GM19240 (cell line): ENCODE measurements around the gene ATP2A1.
"Not testable (repeated sequence)": the region's sequence is repeated elsewhere in the genome, so short reads cannot be mapped to it uniquely, and the experiment has no call there.

Source experiments
- DNase-seq: peaks from one replicate; pipeline ENCODE4 v3.0.0; 2011; ENCODE audit warnings: low spot score; ENCODE audit not compliant: insufficient read length

ATP2A1 gene

GRCh38 chr16:28881565-28881964 is 3.3 kb downstream of the ATP2A1 start:
- DNase-seq = not testable (repeated sequence)

- DNase-seq = no peak
Observed at GRCh38 chr16:28882551-28883160, 4.4 kb downstream of the ATP2A1 start.

DNA sequence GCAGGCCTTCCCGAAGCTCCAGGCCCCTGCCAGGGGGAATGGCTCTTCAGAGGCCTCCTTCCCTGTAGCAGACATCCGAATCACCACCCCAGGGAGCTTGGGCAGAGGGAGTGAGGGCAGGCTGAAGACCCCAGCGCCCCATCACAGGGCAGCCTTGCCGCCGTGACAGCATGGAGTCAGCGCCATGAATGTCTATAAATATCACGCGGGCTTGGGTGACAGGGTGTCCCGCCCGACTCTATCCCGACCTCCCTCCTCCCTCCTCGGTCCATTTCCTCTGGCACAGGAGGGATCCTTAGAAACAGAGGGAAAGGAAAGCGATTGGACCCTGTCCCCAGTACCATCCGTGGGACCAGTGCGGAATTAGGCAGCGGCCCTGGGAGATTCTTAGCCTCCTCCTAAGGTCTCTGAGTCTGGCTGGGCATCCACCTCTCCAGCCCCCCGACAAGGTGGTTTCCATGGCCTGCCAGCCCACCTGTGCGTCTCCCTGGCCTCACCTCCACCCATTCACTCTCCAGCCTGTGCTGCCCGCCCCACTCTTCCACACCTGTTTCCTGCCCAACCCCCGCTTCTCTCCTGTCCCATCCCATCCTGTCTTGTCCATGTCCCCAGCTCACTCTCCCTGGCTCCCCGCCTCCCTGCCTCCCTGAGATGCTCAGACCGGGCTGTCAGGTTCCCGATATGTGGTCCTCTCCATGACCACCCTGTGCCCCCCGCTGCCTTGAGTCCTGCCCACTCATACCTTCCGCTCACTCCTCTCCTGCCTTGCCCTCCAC is 5.1 kb downstream of the ATP2A1 start:
- no peak for DNase-seq

DNA sequence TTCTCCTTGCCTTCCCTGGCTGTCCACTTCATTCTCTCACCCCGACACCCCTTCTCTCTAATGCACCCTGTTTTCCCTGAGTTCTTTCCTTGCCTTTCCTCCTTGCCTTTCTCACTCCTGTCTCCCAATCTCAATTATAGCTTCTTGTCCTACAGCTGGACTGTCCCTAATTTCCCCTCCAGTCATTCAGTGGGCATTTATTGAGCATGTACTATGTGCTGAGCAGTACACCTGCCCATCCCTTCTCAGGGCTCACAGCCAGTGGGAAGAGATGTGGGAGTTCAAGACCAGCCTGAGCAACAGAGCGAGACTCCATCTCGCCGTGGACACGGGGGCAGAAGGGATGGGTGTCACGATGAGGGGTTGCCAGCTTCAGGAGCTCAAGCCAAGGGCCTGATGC is 5.8 kb downstream of the ATP2A1 start:
- no peak for DNase-seq

DNA sequence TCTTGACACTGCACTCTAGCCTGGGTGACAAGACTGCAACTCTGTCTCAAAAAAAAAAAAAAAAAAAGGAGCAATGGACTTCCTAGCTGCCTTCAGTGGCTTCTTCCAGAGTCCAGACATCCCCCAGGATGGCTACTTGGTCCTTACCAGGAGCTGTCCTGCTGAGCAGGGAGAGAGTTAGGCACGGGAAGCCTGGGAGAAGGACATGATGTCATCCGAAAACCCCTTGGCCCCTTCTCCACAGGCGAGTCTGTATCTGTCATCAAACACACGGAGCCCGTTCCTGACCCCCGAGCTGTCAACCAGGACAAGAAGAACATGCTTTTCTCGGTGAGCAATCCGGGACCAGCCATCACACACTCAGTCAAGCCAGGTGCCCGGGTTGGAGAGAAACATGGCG is 8.7 kb downstream of the ATP2A1 start:
- DNase-seq = no peak

GRCh38 chr16:28890355-28890754 is 12.1 kb downstream of the ATP2A1 start:
- DNase-seq = not testable (repeated sequence)

GRCh38 chr16:28891964-28892890 is 13.9 kb downstream of the ATP2A1 start:
- DNase-seq = no peak

DNA sequence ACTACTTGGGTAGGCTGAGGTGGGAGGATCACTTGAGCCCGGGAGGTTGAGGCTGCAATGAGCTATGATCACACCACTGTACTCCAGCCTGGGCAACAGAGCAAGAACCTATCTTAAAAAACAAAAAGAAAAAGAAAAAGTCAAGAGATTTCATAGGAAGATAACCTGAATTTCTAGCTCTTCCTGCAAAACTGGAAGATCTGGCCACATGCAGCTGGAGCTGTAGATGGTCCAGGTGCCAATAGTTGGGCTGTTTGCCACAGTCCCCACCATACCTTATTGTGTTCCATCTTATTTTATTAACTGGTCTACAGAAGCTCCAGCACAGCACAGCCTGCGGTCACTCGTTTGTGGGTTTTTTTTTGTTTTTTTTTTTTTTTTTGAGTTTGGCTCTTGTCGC is 15.0 kb downstream of the ATP2A1 start:
- no peak for DNase-seq

GRCh38 chr16:28895609-28896008 is 17.3 kb downstream of the ATP2A1 start:
- DNase-seq = no peak

DNA sequence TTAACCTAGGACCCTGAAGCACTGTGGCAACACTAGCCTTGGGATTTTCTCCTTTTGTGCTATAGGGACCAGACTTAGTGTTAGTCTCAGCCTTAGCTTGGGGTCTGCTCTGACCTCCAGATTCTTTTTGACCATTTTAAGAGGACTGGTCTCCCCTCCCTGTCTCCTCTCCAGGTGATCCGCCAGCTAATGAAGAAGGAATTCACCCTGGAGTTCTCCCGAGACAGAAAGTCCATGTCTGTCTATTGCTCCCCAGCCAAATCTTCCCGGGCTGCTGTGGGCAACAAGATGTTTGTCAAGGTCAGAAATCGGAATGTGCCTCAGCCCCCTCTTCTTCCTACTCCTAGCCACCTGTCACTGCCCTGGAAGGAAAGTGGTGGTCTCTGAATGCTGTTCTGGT is 19.5 kb downstream of the ATP2A1 start:
- DNase-seq = no peak

- no peak for DNase-seq
Observed at GRCh38 chr16:28898266-28898665, 20.0 kb downstream of the ATP2A1 start.

DNA sequence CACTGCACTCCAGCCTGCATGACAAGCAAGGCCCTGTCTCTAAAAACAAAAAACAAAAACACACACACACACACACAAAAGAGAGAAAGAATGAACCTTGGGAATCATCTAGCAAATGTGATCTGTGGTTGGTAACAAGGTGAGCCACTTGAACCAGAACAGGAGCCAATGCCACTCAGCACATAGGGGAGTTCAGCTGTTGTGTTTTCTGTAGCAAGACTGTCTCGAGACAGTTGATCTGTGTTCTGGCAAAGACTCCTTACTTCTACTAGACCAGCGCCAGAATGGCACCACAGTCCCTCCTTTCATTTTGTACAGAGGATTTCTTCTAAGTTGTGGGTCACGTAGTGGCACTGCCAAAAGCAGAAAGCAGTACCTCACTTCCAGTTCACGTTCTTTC is 20.7 kb downstream of the ATP2A1 start:
- no peak for DNase-seq

GRCh38 chr16:28899882-28900590 is 21.7 kb downstream of the ATP2A1 start:
- DNase-seq = no peak

DNA sequence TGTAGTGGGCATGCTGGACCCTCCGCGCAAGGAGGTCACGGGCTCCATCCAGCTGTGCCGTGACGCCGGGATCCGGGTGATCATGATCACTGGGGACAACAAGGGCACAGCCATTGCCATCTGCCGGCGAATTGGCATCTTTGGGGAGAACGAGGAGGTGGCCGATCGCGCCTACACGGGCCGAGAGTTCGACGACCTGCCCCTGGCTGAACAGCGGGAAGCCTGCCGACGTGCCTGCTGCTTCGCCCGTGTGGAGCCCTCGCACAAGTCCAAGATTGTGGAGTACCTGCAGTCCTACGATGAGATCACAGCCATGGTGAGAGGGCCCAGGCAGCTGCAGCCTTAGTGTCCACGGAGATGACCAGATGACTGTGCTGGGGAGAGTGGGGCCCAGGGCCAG is 22.3 kb downstream of the ATP2A1 start:
- no peak for DNase-seq

DNA sequence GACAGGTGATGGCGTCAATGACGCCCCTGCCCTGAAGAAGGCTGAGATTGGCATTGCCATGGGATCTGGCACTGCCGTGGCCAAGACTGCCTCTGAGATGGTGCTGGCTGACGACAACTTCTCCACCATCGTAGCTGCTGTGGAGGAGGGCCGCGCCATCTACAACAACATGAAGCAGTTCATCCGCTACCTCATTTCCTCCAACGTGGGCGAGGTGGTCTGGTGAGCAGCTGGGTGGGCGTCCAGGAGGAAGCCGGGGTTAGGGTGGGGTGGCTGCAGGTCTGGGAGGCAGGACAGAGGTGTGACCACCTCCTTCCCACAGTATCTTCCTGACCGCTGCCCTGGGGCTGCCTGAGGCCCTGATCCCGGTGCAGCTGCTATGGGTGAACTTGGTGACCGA is 23.6 kb downstream of the ATP2A1 start:
- no peak for DNase-seq

DNA sequence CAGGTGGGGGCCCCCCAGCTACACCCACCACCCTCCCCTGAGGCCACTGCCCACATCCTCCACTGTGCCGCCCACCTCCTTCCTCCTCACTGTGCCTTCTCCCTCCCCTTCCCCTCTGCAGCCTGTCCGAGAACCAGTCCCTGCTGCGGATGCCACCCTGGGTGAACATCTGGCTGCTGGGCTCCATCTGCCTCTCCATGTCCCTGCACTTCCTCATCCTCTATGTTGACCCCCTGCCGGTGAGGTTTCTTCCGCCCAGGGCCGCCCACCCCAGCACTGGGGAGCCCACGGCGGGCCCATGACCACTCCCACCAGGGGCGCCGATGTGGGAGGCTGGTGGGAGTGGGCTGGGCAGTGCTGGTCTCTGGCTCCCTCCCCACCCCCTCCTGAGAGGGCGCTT is 24.6 kb downstream of the ATP2A1 start:
- no peak for DNase-seq

DNA sequence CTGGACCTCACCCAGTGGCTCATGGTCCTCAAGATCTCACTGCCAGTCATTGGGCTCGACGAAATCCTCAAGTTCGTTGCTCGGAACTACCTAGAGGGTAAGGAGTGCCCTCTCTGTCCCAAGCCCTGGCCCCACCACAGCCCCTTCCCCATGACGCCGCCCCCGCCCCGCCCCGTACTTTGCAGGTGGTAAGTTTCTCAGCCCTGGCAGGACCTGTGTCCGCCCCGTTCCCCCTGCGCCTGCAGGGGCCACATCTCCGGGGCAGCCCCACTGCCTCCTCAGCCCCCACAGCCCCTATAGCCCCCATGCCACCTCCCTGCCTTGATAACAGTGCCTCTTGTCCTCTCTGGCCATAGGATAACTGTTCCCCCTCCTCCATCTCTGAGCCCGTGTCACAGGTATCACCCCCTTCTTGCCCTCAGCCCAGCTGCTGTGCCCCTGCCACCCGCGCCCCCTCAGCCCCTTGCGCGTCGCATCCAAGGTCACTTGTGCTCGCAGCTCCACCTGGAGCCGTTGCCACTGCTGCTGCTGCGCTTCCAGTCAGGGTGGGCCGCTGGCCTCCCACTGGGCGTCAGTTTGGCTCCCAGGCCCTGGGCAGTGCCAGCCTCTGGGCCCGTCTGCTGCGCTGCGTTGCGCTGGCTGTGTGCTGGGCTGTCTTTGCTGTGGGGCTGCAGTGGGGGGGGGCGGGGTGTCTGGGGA is 25.2 kb downstream of the ATP2A1 start:
- no peak for DNase-seq

GRCh38 chr16:28904363-28904762 is 26.1 kb downstream of the ATP2A1 start:
- DNase-seq = no peak

GRCh38 chr16:28904828-28905227 is 26.5 kb downstream of the ATP2A1 start:
- no peak for DNase-seq

GRCh38 chr16:28905229-28905754 is 27.0 kb downstream of the ATP2A1 start:
- no peak for DNase-seq
